H1 (cell line): ENCODE measurements around the gene MAP2K7. TPM values are rescaled to one million over a fixed set of nuclear protein-coding genes. Genes with fewer than 3 reads are reported as not detected.
A peak's percentile ranks its signal among the peaks of the same experiment; 100 is the strongest.
"Not testable (repeated sequence)": the region's sequence is repeated elsewhere in the genome, so short reads cannot be mapped to it uniquely, and the experiment has no call there.

Source experiments
- CTCF ChIA-PET: fragments of 300-600 bp; sonication (Branson Sonifier 250); formaldehyde crosslinking; loops from one replicate; lab custom pipeline; 2021; ENCODE audit not compliant: partially characterized antibody; lab: Charles Lee
- POLR2A ChIA-PET: fragments of 300-600 bp; sonication (Branson Sonifier 250); formaldehyde crosslinking; loops from one replicate; lab custom pipeline; 2021; ENCODE audit warnings: inconsistent platforms; ENCODE audit not compliant: partially characterized antibody; lab: Charles Lee
- DNase-seq, 2 experiments: peaks; one replicate each; pipeline versions ENCODE4 v3.0.0 to v3.0.0-alpha.2; 2010 to 2022; ENCODE audit warnings: low spot score in 2 of 2, low read depth in 1 of 2, mixed read lengths in 1 of 2
- FAIRE-seq: peaks from 2 replicates; lab custom pipeline; 2011; peaks lifted over from hg19 to GRCh38; lab: Jason Lieb, UNC
- H2AFZ ChIP-seq: 2 replicates; pipeline ENCODE4 v1.8.1; 2012; ENCODE audit warnings: low read length, inconsistent platforms
- H2AK5ac ChIP-seq: 2 replicates; pipeline ENCODE4 v1.6.1; 2013; ENCODE audit warnings: low read depth, low read length
- H2BK120ac ChIP-seq: replicated peaks from 2 replicates; pipeline ENCODE3; 2013; ENCODE audit warnings: low read depth, low read length, inconsistent platforms
- H2BK12ac ChIP-seq: 2 replicates; pipeline ENCODE4 v1.6.1; 2013; ENCODE audit warnings: low read depth, low read length
- H2BK15ac ChIP-seq: 2 replicates; pipeline ENCODE4 v1.6.1; 2013; ENCODE audit warnings: low read length
- H2BK20ac ChIP-seq: 2 replicates; pipeline ENCODE4 v1.6.1; 2013; ENCODE audit warnings: low read length
- H2BK5ac ChIP-seq: 2 replicates; pipeline ENCODE4 v1.6.1; 2013; ENCODE audit warnings: low read depth, low read length
- H3K14ac ChIP-seq: 2 replicates; pipeline ENCODE4 v1.6.1; 2013; ENCODE audit warnings: inconsistent platforms; ENCODE audit not compliant: insufficient read length
- H3K18ac ChIP-seq: 2 replicates; pipeline ENCODE4 v1.6.1; 2013; ENCODE audit warnings: low read length; ENCODE audit errors: extremely low read depth
- H3K23ac ChIP-seq: 2 replicates; pipeline ENCODE4 v1.6.1; 2013; ENCODE audit warnings: inconsistent platforms; ENCODE audit not compliant: insufficient read length
- H3K23me2 ChIP-seq: 2 replicates; pipeline ENCODE4 v1.6.1; 2013; ENCODE audit warnings: low read depth, low read length
- H3K27ac ChIP-seq: 2 replicates; pipeline ENCODE4 v1.6.1; 2011; ENCODE audit warnings: low read depth, low read length, inconsistent platforms
- H3K27me3 ChIP-seq, 4 experiments: replicated peaks in 1 of 4; 1 replicate in 1 of 4; 2 replicates in 3 of 4; pipeline versions ENCODE4 v1.6.1 to v1.8.1; 2011 to 2013; ENCODE audit warnings: low read length in 3 of 4, mild to moderate bottlenecking in 3 of 4, inconsistent platforms in 2 of 4, mixed read lengths in 2 of 4, moderate library complexity in 1 of 4; ENCODE audit not compliant: control insufficient read depth in 3 of 4, insufficient read depth in 3 of 4; ENCODE audit errors: extremely low read depth in 1 of 4
- H3K36me3 ChIP-seq, 4 experiments: 2 replicates each; pipeline versions ENCODE4 v1.6.1 to v1.8.1; 2011 to 2013; ENCODE audit warnings: mild to moderate bottlenecking in 4 of 4, low read length in 3 of 4, moderate library complexity in 2 of 4, control low read depth in 1 of 4, inconsistent platforms in 1 of 4; ENCODE audit not compliant: insufficient read depth in 4 of 4, control insufficient read depth in 2 of 4
- H3K4ac ChIP-seq: replicated peaks from 2 replicates; pipeline ENCODE3; 2013; ENCODE audit warnings: low read length, low read depth, mixed read lengths, inconsistent platforms; ENCODE audit not compliant: insufficient read length
- H3K4me1 ChIP-seq, 4 experiments: replicated peaks in 1 of 4; 1 replicate in 1 of 4; 2 replicates in 3 of 4; pipeline versions ENCODE4 v1.6.1 to v1.8.1; 2011 to 2013; ENCODE audit warnings: low read length in 3 of 4, inconsistent platforms in 2 of 4, mixed read lengths in 1 of 4; ENCODE audit not compliant: insufficient read depth in 4 of 4, control insufficient read depth in 3 of 4
- H3K4me2 ChIP-seq, 2 experiments: 2 replicates each; pipeline versions ENCODE4 v1.6.1 to v1.8.1; 2011 to 2013; ENCODE audit warnings: low read depth in 2 of 2, low read length in 2 of 2, control low read depth in 1 of 2, inconsistent platforms in 1 of 2, mild to moderate bottlenecking in 1 of 2; ENCODE audit not compliant: insufficient read depth in 1 of 2
- H3K4me3 ChIP-seq, 4 experiments: fragments of 200-600, 300-600 bp in 1 of 4; sonication (generic), shearing (Covaris generic), sonication (Bioruptor Twin) in 1 of 4; 2 replicates each; pipeline versions ENCODE4 v1.5.1 to v1.8.1; 2011 to 2016; ENCODE audit warnings: low read length in 4 of 4, low read depth in 3 of 4, control low read depth in 2 of 4, inconsistent platforms in 2 of 4, mild to moderate bottlenecking in 2 of 4, mixed read lengths in 1 of 4, moderate library complexity in 1 of 4; ENCODE audit not compliant: insufficient read depth in 2 of 4; ENCODE audit errors: extremely low read depth in 1 of 4
- H3K56ac ChIP-seq: replicated peaks from 2 replicates; pipeline ENCODE3; 2013; ENCODE audit warnings: low read depth, mild to moderate bottlenecking, mixed read lengths, low read length, inconsistent platforms; ENCODE audit not compliant: insufficient read length
- H3K79me1 ChIP-seq: 2 replicates; pipeline ENCODE4 v1.6.1; 2013; ENCODE audit warnings: low read depth, low read length, control low read depth
- H3K79me2 ChIP-seq, 2 experiments: 2 replicates each; pipeline versions ENCODE4 v1.6.1 to v1.8.1; 2012 to 2013; ENCODE audit warnings: low read length in 2 of 2, mild to moderate bottlenecking in 2 of 2, inconsistent platforms in 1 of 2; ENCODE audit not compliant: insufficient read depth in 2 of 2, control insufficient read depth in 1 of 2
- H3K9ac ChIP-seq, 4 experiments: replicated peaks in 1 of 4; 1 replicate in 1 of 4; 2 replicates in 3 of 4; pipeline versions ENCODE4 v1.6.1 to v1.8.1; 2011 to 2013; ENCODE audit warnings: low read depth in 3 of 4, low read length in 3 of 4, control low read depth in 2 of 4, mild to moderate bottlenecking in 2 of 4, moderate library complexity in 2 of 4, inconsistent platforms in 1 of 4; ENCODE audit errors: extremely low read depth in 1 of 4
- H3K9me3 ChIP-seq, 2 experiments: 2 replicates each; pipeline versions ENCODE4 v1.6.1 to v1.8.1; 2012 to 2013; ENCODE audit warnings: mild to moderate bottlenecking in 2 of 2, moderate library complexity in 2 of 2, control low read depth in 1 of 2, inconsistent platforms in 1 of 2, low read depth in 1 of 2, low read length in 1 of 2, mixed read lengths in 1 of 2; ENCODE audit not compliant: insufficient read depth in 2 of 2
- H4K20me1 ChIP-seq, 2 experiments: replicated peaks in 1 of 2; 2 replicates each; pipeline versions ENCODE3 to v1.8.1; 2011 to 2013; ENCODE audit warnings: inconsistent platforms in 2 of 2, low read length in 2 of 2, mild to moderate bottlenecking in 1 of 2; ENCODE audit not compliant: insufficient read depth in 2 of 2, control insufficient read depth in 1 of 2
- H4K5ac ChIP-seq: 2 replicates; pipeline ENCODE4 v1.6.1; 2013; ENCODE audit warnings: low read length, low read depth, mixed read lengths, inconsistent platforms; ENCODE audit not compliant: insufficient read length
- H4K8ac ChIP-seq: 2 replicates; pipeline ENCODE4 v1.8.0; 2013; ENCODE audit warnings: mild to moderate bottlenecking, moderate library complexity, low read length, inconsistent platforms; ENCODE audit not compliant: insufficient read depth; ENCODE audit errors: extremely low read depth
- H4K91ac ChIP-seq: replicated peaks from 2 replicates; pipeline ENCODE3; 2013; ENCODE audit warnings: low read length, mixed read lengths, inconsistent platforms; ENCODE audit not compliant: insufficient read length
- PHF8 ChIP-seq: fragments of 200-600 bp; sonication (generic); conservative IDR thresholded peaks from 2 replicates; pipeline ENCODE4 v1.7.1; 2012; ENCODE audit warnings: low read depth, mild to moderate bottlenecking, inconsistent platforms, low read length, moderate library complexity
- WGBS, 2 experiments: shearing (Covaris generic) in 1 of 2; methylation state at CpG; one replicate each; pipeline versions ENCODE4 v1.1.6 to v1.1.7; 2013 to 2015; ENCODE audit warnings: low lambda C conversion rate in 2 of 2, mixed read lengths in 2 of 2, inconsistent platforms in 1 of 2, low coverage in 1 of 2, missing lambda C conversion rate in 1 of 2; ENCODE audit not compliant: insufficient replicate concordance in 2 of 2, insufficient coverage in 1 of 2, insufficient read length in 1 of 2; ENCODE audit errors: extremely low coverage in 1 of 2, missing lambda C conversion rate in 1 of 2; 5-methylcytosine and 5-hydroxymethylcytosine counted together
- polyA plus RNA-seq, 7 experiments: library from polyadenylated mRNA; depleted of rRNA in 3 of 7; stranded (reverse) in 5 of 7; unstranded in 2 of 7; fragments of >200 nt in 5 of 7; fragments of 200-250 nt in 2 of 7; gene quantifications; 1 replicate in 5 of 7; 2 replicates in 1 of 7; 4 replicates in 1 of 7; pipeline versions ENCODE4 v1.2.1 to v1.2.3, GENCODE V29; 2011 to 2013; ENCODE audit warnings: missing spikeins in 2 of 7, mixed read lengths in 2 of 7
- total RNA-seq: library from RNA; stranded (reverse); fragmentation: NEBNext Ultra II Directional; extraction: Animal tissue kit (Norgen Biotek cat#: 25700); gene quantifications from 2 replicates; pipeline ENCODE4 v1.2.1, GENCODE V29; 2021

Gene MAP2K7
- total and polyA plus RNA-seq, 2 of the 8 experiments (the other 6 are each of a cell fraction or from before 2014, with no cell fraction given) = 8.9 to 38.3 TPM

- H3K4me2 ChIP-seq = peak overlapping the region; percentile 86 to 94
- not testable (repeated sequence) for H3K14ac ChIP-seq, H2BK5ac ChIP-seq, H3K79me2 ChIP-seq, H4K91ac ChIP-seq, H4K5ac ChIP-seq, FAIRE-seq, H3K56ac ChIP-seq, H2BK120ac ChIP-seq, H3K79me1 ChIP-seq, H3K9ac ChIP-seq, H3K9me3 ChIP-seq, DNase-seq, H4K20me1 ChIP-seq, H2AK5ac ChIP-seq, H3K27ac ChIP-seq, H2BK15ac ChIP-seq, H3K4ac ChIP-seq, H2AFZ ChIP-seq, H4K8ac ChIP-seq, H3K36me3 ChIP-seq, H2BK20ac ChIP-seq, H3K23ac ChIP-seq
- ChIA-PET POLR2A (interaction anchor here (0.6 to 10.6 kb wide), 12 partner anchors 9 to 61 kb away, joined by 3 to 106 read pairs (median 4); partner anchors contain the start of genes MAP2K7 and PRR36), CTCF (interaction anchor here (0.6 to 9.0 kb wide), 18 partner anchors 8 to 334 kb away, joined by 3 to 112 read pairs (median 4); partner anchors contain the start of genes MAP2K7, PRR36 and TIMM44)
- peaks cover 21% of the 10 kb centered on the region for H3K23me2 ChIP-seq
- WGBS, 2 experiments = 54% methylated on average over 21 of the region's 29 CpGs; no CpG with 5 or more reads in 1 of the 2 experiments
- 0 out of 2 replicates have a peak, but pooled peaks have one; percentile 3 for TF ChIP-seq PHF8
- peak overlapping the region; percentile 30 to 64 (median 48) for H3K4me3 ChIP-seq
- H3K4me1 ChIP-seq = peaks cover 0 to 20% (median 12%) of the 10 kb centered on the region in 4 experiments; a peak in 5 of 7 replicates
- peak overlapping the region; percentile 38; the same call in 1 of the 2 replicates for H3K18ac ChIP-seq
- H2BK12ac ChIP-seq = 0 out of 2 replicates have a peak overlapping the region, but pooled peaks have one; percentile 50
- H3K27me3 ChIP-seq = peaks cover 17 to 45% (median 39%) of the 10 kb centered on the region in 4 experiments; a peak in 6 of 7 replicates
Observed at GRCh38 chr19:7918062-7918614, 14.5 kb downstream of the MAP2K7 start.
